Activated naive CD4-positive, alpha-beta T cell treated with anti-CD3 and anti-CD28 coated beads, Interleukin-2, amount 10 ng/mL, durations not matched to agents 7 days and 5 days (primary cell): ENCODE data around the gene KIAA0513.

ENCODE experiments used
- CTCF ChIA-PET: fragments of 350-600 bp; sonication (Branson Sonifier 250); formaldehyde crosslinking; loops from one replicate; lab custom pipeline; 2021; ENCODE audit warnings: antibody characterized with exemption; lab: Charles Lee
- DNase-seq: peaks from one replicate; pipeline ENCODE4 v3.0.0-alpha.2; 2020
- H3K27ac Mint-ChIP-seq: one replicate; pipeline ENCODE4 v1.8.0; 2021; ENCODE audit warnings: mild to moderate bottlenecking, moderate library complexity, mixed read lengths
- H3K27me3 Mint-ChIP-seq: one replicate; pipeline ENCODE4 v1.8.0; 2021; ENCODE audit warnings: mild to moderate bottlenecking, mixed read lengths
- H3K36me3 Mint-ChIP-seq: one replicate; pipeline ENCODE4 v1.8.0; 2021; ENCODE audit warnings: mixed read lengths
- H3K4me1 Mint-ChIP-seq: one replicate; pipeline ENCODE4 v1.8.0; 2021; ENCODE audit warnings: mixed read lengths
- H3K4me3 Mint-ChIP-seq: one replicate; pipeline ENCODE4 v1.8.0; 2021; ENCODE audit warnings: mild to moderate bottlenecking, moderate library complexity, mixed read lengths
- H3K9me3 Mint-ChIP-seq: one replicate; pipeline ENCODE4 v1.8.0; 2021; ENCODE audit warnings: mixed read lengths

The KIAA0513 gene

GRCh38 chr16:84996365-84996764, 31.2 kb upstream of the KIAA0513 start:
- CTCF ChIA-PET: no interaction called here
- Mint-ChIP-seq H3K27me3 (no peaks in the 10 kb centered on the region), H3K4me1 (peaks cover 13% of the 10 kb centered on the region), H3K4me3 (no peak overlapping the region), H3K9me3 (no peaks in the 10 kb centered on the region), H3K27ac (no peak overlapping the region), H3K36me3 (peaks cover 26% of the 10 kb centered on the region)
- DNase-seq: no peak

DNA sequence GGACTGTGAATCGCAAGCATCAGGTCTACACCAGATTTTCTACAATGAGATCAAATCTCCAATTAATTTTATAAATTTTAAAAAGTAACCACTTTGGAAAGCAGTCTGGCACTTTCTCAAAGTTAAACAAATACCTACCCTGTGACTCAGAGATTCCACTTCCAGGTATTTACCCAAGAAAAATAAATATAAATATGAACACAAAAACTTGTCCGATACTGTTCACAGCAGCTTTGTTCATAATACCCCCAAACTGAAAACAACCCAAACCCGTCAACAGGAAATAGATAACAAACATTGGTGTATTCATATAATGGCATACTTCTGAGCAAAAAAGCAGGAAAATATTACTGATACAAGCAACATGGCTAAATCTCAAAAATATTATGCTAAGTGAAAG, 28.4 kb upstream of the KIAA0513 start:
- CTCF ChIA-PET: no interaction called here
- H3K4me1 Mint-ChIP-seq: peaks cover 32% of the 10 kb centered on the region
- no peaks in the 10 kb centered on the region for H3K27me3 Mint-ChIP-seq
- DNase-seq: no peak
- no peaks in the 10 kb centered on the region for H3K9me3 Mint-ChIP-seq
- no peak overlapping the region for H3K27ac Mint-ChIP-seq
- H3K36me3 Mint-ChIP-seq: peaks cover 22% of the 10 kb centered on the region
- no peak overlapping the region for H3K4me3 Mint-ChIP-seq

DNA sequence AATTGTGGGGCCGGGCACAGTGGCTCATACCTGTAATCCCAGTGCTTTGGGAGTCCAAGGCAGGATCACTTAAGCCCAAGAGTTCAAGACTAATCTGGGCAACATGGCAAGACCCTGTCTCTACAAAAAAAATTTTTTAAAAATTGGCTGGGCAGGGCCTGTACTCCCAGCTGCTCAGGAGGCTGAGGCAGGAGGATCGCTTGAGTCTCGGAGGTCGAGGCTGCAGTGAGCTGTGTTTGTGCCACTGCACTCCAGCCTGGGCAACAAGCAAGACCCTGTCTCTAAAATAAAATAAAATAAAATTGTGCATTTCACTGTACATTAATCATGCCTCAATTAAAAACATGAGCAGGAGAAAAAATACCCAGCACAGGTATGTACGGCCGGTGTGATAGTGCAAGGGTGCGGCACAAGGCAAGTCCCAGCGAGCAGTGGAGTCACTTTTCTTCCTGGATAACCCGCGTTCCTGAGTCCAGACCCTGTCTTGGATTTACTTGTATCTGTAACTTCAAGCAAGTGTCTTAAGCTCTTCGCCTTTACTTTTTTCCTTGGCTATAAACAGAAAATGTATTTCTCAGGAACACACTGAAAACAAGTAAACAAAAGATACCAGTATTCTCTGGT, 27.6 kb upstream of the KIAA0513 start:
- no peak overlapping the region for H3K27ac Mint-ChIP-seq
- no peaks in the 10 kb centered on the region for H3K27me3 Mint-ChIP-seq
- peaks cover 39% of the 10 kb centered on the region for H3K4me1 Mint-ChIP-seq
- no peaks in the 10 kb centered on the region for H3K9me3 Mint-ChIP-seq
- DNase-seq: no peak
- peaks cover 17% of the 10 kb centered on the region for H3K36me3 Mint-ChIP-seq
- CTCF ChIA-PET: no interaction called here
- H3K4me3 Mint-ChIP-seq: no peak overlapping the region

DNA sequence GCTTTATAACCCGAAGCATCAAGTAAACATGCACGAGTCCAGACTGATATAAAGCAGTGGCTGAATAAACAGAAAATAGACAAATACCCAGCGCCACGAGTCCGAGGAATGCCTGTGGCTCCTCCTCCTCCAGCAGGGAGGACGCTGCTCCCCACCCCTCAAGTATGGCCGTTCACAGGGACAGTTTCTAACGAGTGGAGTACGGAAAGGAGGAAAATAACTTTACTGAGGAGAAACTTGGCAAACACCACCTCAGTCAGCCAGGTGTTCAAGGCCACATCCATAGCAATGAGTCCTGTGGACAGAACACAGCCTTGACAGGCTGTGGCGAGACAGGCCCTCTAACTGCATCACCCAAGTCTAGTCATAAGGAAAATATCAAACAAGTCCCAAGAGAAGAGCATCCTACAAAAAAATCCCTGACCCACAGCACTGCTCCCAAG, 25.5 kb upstream of the KIAA0513 start:
- CTCF ChIA-PET: interaction anchor here (0.7 to 1.5 kb wide), 2 partner anchors 9 to 113 kb away, joined by 3 to 4 read pairs; partner anchors contain the start of gene ZDHHC7
- DNase-seq: no peak
- H3K4me1 Mint-ChIP-seq: peaks cover 40% of the 10 kb centered on the region
- peaks cover 19% of the 10 kb centered on the region for H3K36me3 Mint-ChIP-seq
- H3K4me3 Mint-ChIP-seq: no peak overlapping the region
- no peaks in the 10 kb centered on the region for H3K27me3 Mint-ChIP-seq
- no peaks in the 10 kb centered on the region for H3K9me3 Mint-ChIP-seq
- no peak overlapping the region for H3K27ac Mint-ChIP-seq

DNA sequence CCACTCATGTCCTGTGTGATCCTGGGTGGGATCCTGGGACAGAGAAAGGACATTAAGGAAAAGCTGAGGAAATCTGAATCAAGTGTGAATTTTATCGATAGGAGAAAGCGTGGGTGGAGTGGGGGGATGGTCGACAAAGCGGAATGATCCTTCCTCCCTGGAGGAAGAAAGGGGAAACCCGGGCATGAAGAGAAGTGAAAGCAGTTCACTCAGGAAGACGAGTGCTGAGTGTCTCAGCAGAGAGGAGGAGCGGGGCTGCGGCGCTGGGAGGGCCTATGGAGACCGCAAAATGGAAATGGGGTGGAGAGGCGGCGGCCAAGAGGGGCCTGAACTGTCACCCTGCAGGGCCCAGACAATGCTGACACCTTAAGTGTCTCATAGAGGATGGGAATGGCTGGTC, 25.0 kb upstream of the KIAA0513 start:
- CTCF ChIA-PET: no interaction called here
- peak; percentile 29 for DNase-seq
- Mint-ChIP-seq H3K27ac (no peak overlapping the region), H3K36me3 (peaks cover 22% of the 10 kb centered on the region), H3K4me1 (peaks cover 44% of the 10 kb centered on the region), H3K9me3 (no peaks in the 10 kb centered on the region), H3K4me3 (no peak overlapping the region), H3K27me3 (no peaks in the 10 kb centered on the region)

- CTCF ChIA-PET: no interaction called here
- H3K27me3 Mint-ChIP-seq: no peaks in the 10 kb centered on the region
- no peak overlapping the region for H3K4me3 Mint-ChIP-seq
- H3K27ac Mint-ChIP-seq: no peak overlapping the region
- DNase-seq: no peak
- peaks cover 45% of the 10 kb centered on the region for H3K4me1 Mint-ChIP-seq
- peaks cover 22% of the 10 kb centered on the region for H3K36me3 Mint-ChIP-seq
- H3K9me3 Mint-ChIP-seq: no peaks in the 10 kb centered on the region
These were observed 24.5 kb upstream of the KIAA0513 start for GRCh38 chr16:85003076-85003475.

- CTCF ChIA-PET: no interaction called here
- H3K36me3 Mint-ChIP-seq: peaks cover 21% of the 10 kb centered on the region
- H3K9me3 Mint-ChIP-seq: no peaks in the 10 kb centered on the region
- no peaks in the 10 kb centered on the region for H3K27me3 Mint-ChIP-seq
- no peak overlapping the region for H3K27ac Mint-ChIP-seq
- no peak for DNase-seq
- H3K4me3 Mint-ChIP-seq: no peak overlapping the region
- peaks cover 51% of the 10 kb centered on the region for H3K4me1 Mint-ChIP-seq
These were observed 23.6 kb upstream of the KIAA0513 start for GRCh38 chr16:85003725-85004586.

- no peaks in the 10 kb centered on the region for H3K9me3 Mint-ChIP-seq
- no peak overlapping the region for H3K4me3 Mint-ChIP-seq
- CTCF ChIA-PET: no interaction called here
- H3K27me3 Mint-ChIP-seq: no peaks in the 10 kb centered on the region
- H3K4me1 Mint-ChIP-seq: peaks cover 53% of the 10 kb centered on the region
- peaks cover 16% of the 10 kb centered on the region for H3K36me3 Mint-ChIP-seq
- H3K27ac Mint-ChIP-seq: no peak overlapping the region
- DNase-seq: no peak
These were observed 22.9 kb upstream of the KIAA0513 start for GRCh38 chr16:85004587-85005205.

DNA sequence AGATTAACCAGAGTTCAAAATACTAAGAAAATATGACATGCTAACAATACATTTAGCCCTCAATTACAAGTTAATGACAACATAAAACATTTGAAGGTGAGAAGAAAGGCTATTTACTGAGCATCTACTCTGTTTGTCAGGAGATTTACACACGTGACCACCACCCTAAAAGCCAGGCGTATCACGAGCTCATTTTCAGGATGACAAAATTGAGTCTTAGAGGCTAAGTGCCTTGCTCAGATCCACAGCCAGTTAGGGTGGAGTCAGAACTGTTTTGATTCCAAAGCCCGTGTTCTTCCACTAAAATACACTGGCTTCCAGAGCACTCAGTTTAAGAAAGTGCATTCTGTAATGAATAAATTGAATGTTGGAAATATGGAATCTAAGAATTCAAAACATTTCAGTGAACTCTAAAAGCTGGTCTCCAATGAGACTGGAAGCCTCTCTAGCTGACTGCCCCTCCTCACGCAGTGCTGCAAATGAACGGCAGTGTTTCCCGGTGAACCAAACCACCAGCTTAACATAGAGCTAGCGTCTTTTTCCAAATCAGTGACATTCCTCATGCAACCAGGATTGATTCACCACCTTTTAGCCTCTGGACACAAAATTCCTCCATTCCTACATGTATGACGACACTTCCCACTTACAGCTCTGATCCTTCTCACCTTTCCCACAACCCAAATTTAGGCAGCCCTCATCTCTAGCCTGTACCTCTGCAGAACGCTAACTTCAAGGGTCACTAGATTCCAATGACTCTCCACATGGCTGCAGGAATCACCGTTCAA, 22.1 kb upstream of the KIAA0513 start:
- Mint-ChIP-seq H3K27me3 (no peaks in the 10 kb centered on the region), H3K4me1 (peaks cover 61% of the 10 kb centered on the region), H3K36me3 (peaks cover 16% of the 10 kb centered on the region), H3K4me3 (no peak overlapping the region), H3K27ac (no peak overlapping the region), H3K9me3 (no peaks in the 10 kb centered on the region)
- CTCF ChIA-PET: no interaction called here
- DNase-seq: no peak

DNA sequence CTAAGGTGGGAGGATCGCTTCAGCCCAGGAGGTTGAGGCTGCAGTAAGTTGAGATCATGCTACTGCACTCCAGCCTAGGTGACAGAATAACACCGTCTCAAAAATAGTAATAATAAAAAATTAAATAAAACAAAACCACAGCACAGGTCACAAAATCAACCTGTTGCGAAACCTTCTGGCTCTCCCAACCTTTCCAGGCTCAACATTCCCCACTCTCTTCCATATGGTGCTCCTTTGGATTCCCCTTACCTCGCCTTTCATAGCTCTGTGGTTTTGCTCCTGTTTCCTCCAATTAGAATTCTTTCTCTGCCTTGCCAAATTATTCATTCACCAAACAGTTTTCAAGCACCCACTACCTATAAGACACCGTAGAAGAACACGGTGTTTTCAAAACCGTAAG, 21.0 kb upstream of the KIAA0513 start:
- CTCF ChIA-PET: no interaction called here
- Mint-ChIP-seq H3K36me3 (peaks cover 22% of the 10 kb centered on the region), H3K4me3 (no peak overlapping the region), H3K27me3 (peaks cover 4% of the 10 kb centered on the region), H3K27ac (no peak overlapping the region), H3K9me3 (no peaks in the 10 kb centered on the region), H3K4me1 (peaks cover 63% of the 10 kb centered on the region)
- no peak for DNase-seq

DNA sequence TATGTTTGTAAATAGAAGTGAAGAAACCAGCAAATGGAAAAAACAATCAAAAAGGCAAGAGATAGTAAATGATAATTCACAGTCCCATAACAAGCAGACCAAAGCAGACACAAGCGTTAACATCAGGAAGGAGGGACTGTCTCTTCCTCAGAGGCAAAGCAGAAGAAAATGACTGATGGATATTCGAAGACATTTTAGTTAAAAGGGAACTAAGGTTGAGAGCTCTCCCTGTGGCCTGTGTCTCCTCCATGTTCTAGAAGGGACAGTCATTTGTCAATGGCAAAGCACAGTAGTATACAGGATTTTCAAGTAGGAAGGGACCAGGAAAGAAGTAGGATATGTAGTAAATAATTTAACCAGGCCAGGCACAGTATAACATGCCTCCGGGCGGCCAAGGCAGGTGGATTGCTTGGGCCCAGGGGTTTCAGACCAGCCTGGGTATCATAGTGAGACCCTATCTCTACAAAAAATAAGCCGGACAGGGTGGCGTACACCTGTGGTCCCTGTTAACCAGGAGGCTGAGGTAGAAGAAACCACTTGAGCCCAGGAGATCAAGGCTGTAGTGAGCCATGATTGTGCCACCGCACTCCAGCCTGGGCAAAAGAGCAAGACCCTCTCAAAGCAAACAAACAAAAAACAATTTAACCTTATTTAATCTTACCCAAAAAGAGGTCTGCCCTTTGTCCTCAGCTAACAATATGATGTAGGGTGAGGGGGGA, 19.9 kb upstream of the KIAA0513 start:
- no peak overlapping the region for H3K4me3 Mint-ChIP-seq
- H3K27ac Mint-ChIP-seq: no peak overlapping the region
- CTCF ChIA-PET: no interaction called here
- H3K36me3 Mint-ChIP-seq: peaks cover 20% of the 10 kb centered on the region
- no peak for DNase-seq
- no peaks in the 10 kb centered on the region for H3K9me3 Mint-ChIP-seq
- H3K27me3 Mint-ChIP-seq: peaks cover 5% of the 10 kb centered on the region
- peaks cover 63% of the 10 kb centered on the region for H3K4me1 Mint-ChIP-seq

GRCh38 chr16:85008271-85008670, 19.3 kb upstream of the KIAA0513 start:
- CTCF ChIA-PET: no interaction called here
- Mint-ChIP-seq H3K27ac (no peak overlapping the region), H3K9me3 (no peaks in the 10 kb centered on the region), H3K4me1 (peaks cover 58% of the 10 kb centered on the region), H3K4me3 (no peak overlapping the region), H3K27me3 (peaks cover 5% of the 10 kb centered on the region), H3K36me3 (peaks cover 18% of the 10 kb centered on the region)
- DNase-seq: no peak

DNA sequence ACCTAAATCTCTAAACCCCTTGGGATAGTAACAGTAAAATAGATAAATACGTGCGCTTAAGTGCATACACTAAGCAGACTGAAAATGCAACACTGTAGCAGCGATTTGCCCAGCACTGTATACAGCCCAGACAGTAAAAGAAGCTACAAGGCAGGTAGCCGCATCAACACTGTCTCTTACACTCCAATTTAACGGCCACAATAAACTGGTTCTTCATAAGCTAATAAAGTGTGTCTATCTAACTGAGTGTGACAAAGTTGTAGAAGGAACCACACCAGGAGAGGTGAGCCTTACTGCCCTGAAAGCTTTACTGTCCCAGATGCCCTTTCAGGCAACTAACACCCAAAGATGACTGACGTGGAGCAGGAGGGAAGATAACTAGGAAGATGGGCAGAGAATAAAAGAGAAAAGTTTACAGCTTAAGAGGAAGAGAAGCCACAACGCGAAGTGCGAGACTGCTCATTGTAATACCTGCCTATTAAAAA, 17.1 kb upstream of the KIAA0513 start:
- DNase-seq: no peak
- Mint-ChIP-seq H3K4me1 (peaks cover 42% of the 10 kb centered on the region), H3K4me3 (peak overlapping the region; percentile 97), H3K27me3 (peaks cover 15% of the 10 kb centered on the region), H3K27ac (peak overlapping the region; percentile 97), H3K36me3 (peaks cover 18% of the 10 kb centered on the region), H3K9me3 (no peaks in the 10 kb centered on the region)
- CTCF ChIA-PET: interaction anchor here (0.8 to 1.7 kb wide), 4 partner anchors 9 to 104 kb away, joined by 3 to 8 read pairs (median 4); no protein-coding TSS in a partner anchor
